Endothelial cell of umbilical vein (primary cell): ENCODE measurements around the gene CCDC73. TPM values are rescaled to one million over a fixed set of nuclear protein-coding genes. Genes with fewer than 3 reads are reported as not detected.

Experiments
- BruUV-seq: library from RNA; stranded (reverse); fragments of 400-500 nt; replicated peaks from 2 replicates; lab custom pipeline; 2021; lab: Mats Ljungman, UMichigan
- CTCF ChIA-PET: fragments of 300-600, 350-600 bp; sonication (Branson Sonifier 250); formaldehyde crosslinking; loops from one replicate; lab custom pipeline; 2021; ENCODE audit warnings: antibody characterized with exemption, inconsistent platforms; lab: Charles Lee
- POLR2A ChIA-PET: fragments of 300-600, 350-600 bp; sonication (Branson Sonifier 250); formaldehyde crosslinking; loops from one replicate; lab custom pipeline; 2021; ENCODE audit warnings: antibody characterized with exemption, inconsistent platforms; lab: Charles Lee
- DNase-seq: peaks from one replicate; pipeline ENCODE4 v3.0.0-alpha.2; 2011; ENCODE audit warnings: low read depth, low spot score
- FAIRE-seq: peaks from 2 replicates; lab custom pipeline; 2011; peaks lifted over from hg19 to GRCh38; lab: Jason Lieb, UNC
- H2AFZ ChIP-seq: 2 replicates; pipeline ENCODE4 v1.6.0; 2012; ENCODE audit warnings: low read depth, low read length, control low read depth, inconsistent platforms
- H3K27ac ChIP-seq: 2 replicates; pipeline ENCODE4 v1.5.1; 2011; ENCODE audit warnings: low read depth, mild to moderate bottlenecking, control low read depth, low read length, moderate library complexity; ENCODE audit not compliant: insufficient read depth
- H3K27me3 ChIP-seq, 2 experiments: 2 replicates each; pipeline versions ENCODE4 v1.6.0 to v1.6.1; 2011; ENCODE audit warnings: low read length in 2 of 2, mixed read lengths in 1 of 2; ENCODE audit not compliant: control insufficient read depth in 2 of 2, insufficient read depth in 2 of 2
- H3K36me3 ChIP-seq, 2 experiments: 2 replicates in 1 of 2; 3 replicates in 1 of 2; pipeline ENCODE4 v1.5.1; 2011; ENCODE audit warnings: low read length in 2 of 2, mild to moderate bottlenecking in 1 of 2, moderate library complexity in 1 of 2; ENCODE audit not compliant: control insufficient read depth in 2 of 2, insufficient read depth in 2 of 2; ENCODE audit errors: extremely low read depth in 1 of 2
- H3K4me1 ChIP-seq: 3 replicates; pipeline ENCODE4 v1.5.1; 2011; ENCODE audit warnings: mild to moderate bottlenecking, low read length; ENCODE audit not compliant: control insufficient read depth, insufficient read depth; ENCODE audit errors: extremely low read depth
- H3K4me2 ChIP-seq: 2 replicates; pipeline ENCODE4 v1.6.1; 2011; ENCODE audit warnings: low read length, control low read depth, mixed read lengths; ENCODE audit not compliant: insufficient read depth
- H3K4me3 ChIP-seq, 3 experiments: fragments of 200-600 bp in 1 of 3; sonication (generic), shearing (Covaris generic) in 1 of 3; replicated peaks in 1 of 3; 2 replicates each; pipeline ENCODE4 v1.5.1; 2011 to 2016; ENCODE audit warnings: control low read depth in 3 of 3, low read length in 3 of 3, mild to moderate bottlenecking in 2 of 3, inconsistent platforms in 1 of 3, low read depth in 1 of 3, moderate library complexity in 1 of 3; ENCODE audit not compliant: insufficient read depth in 1 of 3
- H3K79me2 ChIP-seq: 2 replicates; pipeline ENCODE4 v1.6.0; 2012; ENCODE audit warnings: low read length, inconsistent platforms; ENCODE audit not compliant: control insufficient read depth, insufficient read depth
- H3K9ac ChIP-seq: replicated peaks from 2 replicates; pipeline ENCODE3; 2011; ENCODE audit warnings: low read length, control low read depth; ENCODE audit not compliant: insufficient read depth; ENCODE audit errors: extremely low read depth
- H3K9me1 ChIP-seq: replicated peaks from 3 replicates; pipeline ENCODE4 v1.6.0; 2011; ENCODE audit warnings: mild to moderate bottlenecking, low read length; ENCODE audit not compliant: control insufficient read depth, insufficient read depth; ENCODE audit errors: extremely low read depth
- H3K9me3 ChIP-seq: replicated peaks from 2 replicates; pipeline ENCODE4 v1.5.1; 2012; ENCODE audit warnings: low read length, inconsistent platforms; ENCODE audit not compliant: control insufficient read depth, insufficient read depth
- H4K20me1 ChIP-seq: replicated peaks from 2 replicates; pipeline ENCODE3; 2011; ENCODE audit warnings: mild to moderate bottlenecking, low read length; ENCODE audit not compliant: control insufficient read depth, insufficient read depth; ENCODE audit errors: extremely low read depth
- CTCF ChIP-seq, 2 donors: IDR thresholded peaks; 1 replicate in 1 of 2; 2 replicates in 1 of 2; pipeline ENCODE4 v1.5.1; 2011; ENCODE audit warnings: low read length in 2 of 2, mild to moderate bottlenecking in 2 of 2, moderate library complexity in 2 of 2, control low read depth in 1 of 2, inconsistent platforms in 1 of 2, low read depth in 1 of 2; ENCODE audit not compliant: insufficient read depth in 1 of 2; ENCODE audit errors: extremely low read depth in 1 of 2
- EZH2 ChIP-seq: IDR thresholded peaks from 2 replicates; pipeline ENCODE4 v1.6.1; 2012; ENCODE audit warnings: borderline replicate concordance, low read depth, mild to moderate bottlenecking, moderate library complexity, low read length, inconsistent platforms; ENCODE audit not compliant: severe bottlenecking
- FOS ChIP-seq: IDR thresholded peaks from 2 replicates; pipeline ENCODE4 v1.6.1; 2011; ENCODE audit warnings: mild to moderate bottlenecking, low read length, moderate library complexity, borderline replicate concordance; ENCODE audit not compliant: insufficient read depth
- GATA2 ChIP-seq: IDR thresholded peaks from 2 replicates; pipeline ENCODE4 v1.7.0; 2011; ENCODE audit warnings: low read depth, mild to moderate bottlenecking, moderate library complexity, mixed read lengths, low read length; ENCODE audit not compliant: insufficient read length, insufficient read depth
- JUN ChIP-seq: IDR thresholded peaks from 2 replicates; pipeline ENCODE4 v1.6.1; 2011; ENCODE audit warnings: borderline replicate concordance, low read depth; ENCODE audit not compliant: insufficient read length, insufficient read depth
- MAX ChIP-seq: IDR thresholded peaks from 2 replicates; pipeline ENCODE4 v1.6.1; 2011; ENCODE audit not compliant: insufficient read depth, insufficient read length
- MYC ChIP-seq: IDR thresholded peaks from one replicate; pipeline ENCODE4 v1.6.1; 2011; ENCODE audit warnings: mild to moderate bottlenecking, low read depth, low read length
- POLR2A ChIP-seq: IDR thresholded peaks from 2 replicates; pipeline ENCODE4 v1.6.1; 2012; ENCODE audit warnings: low read depth, mild to moderate bottlenecking, control low read depth, low read length
- POLR2AphosphoS5 ChIP-seq: IDR thresholded peaks from 2 replicates; pipeline ENCODE4 v1.6.1; 2012; ENCODE audit warnings: low read depth, mild to moderate bottlenecking, control low read depth, low read length, moderate library complexity; ENCODE audit not compliant: insufficient read depth
- dilution Hi-C: fragments of 300-500 bp; cut with MboI; formaldehyde crosslinking; loops from one replicate; pipeline ENCODE4 v1.15.0; 2019; ENCODE audit warnings: low sequenced_read_pairs; ENCODE audit not compliant: extremely low pct_ligation_motif_present
- intact Hi-C: fragments of 100-400 bp; cut with micrococcal nuclease; formaldehyde crosslinking; loops from one replicate; pipeline ENCODE4 v1.10.0; 2022
- polyA plus RNA-seq, 4 experiments: library from polyadenylated mRNA; depleted of rRNA in 3 of 4; stranded (reverse) in 3 of 4; unstranded in 1 of 4; fragments of >200 nt; gene quantifications; 2 replicates each; pipeline versions ENCODE4 v1.2.1 to v1.2.3, GENCODE V29; 2011 to 2012; ENCODE audit warnings: missing spikeins in 1 of 4
- total RNA-seq: library from RNA; stranded (reverse); gene quantifications from 2 replicates; pipeline ENCODE4 v1.2.3, GENCODE V29; 2021

The CCDC73 gene
- total and polyA plus RNA-seq, 2 donors (not counting 3 experiments of a cell fraction or from before 2014, with no cell fraction given): not detected

- H3K4me2 ChIP-seq: peak overlapping the region; percentile 66
- H3K36me3 ChIP-seq: no peaks in the 10 kb centered on the region
- H3K9me1 ChIP-seq: no peaks in the 10 kb centered on the region
- BruUV-seq: no TSS peak
- ChIA-PET CTCF (interaction anchor here (0.9 to 3.3 kb wide), 12 partner anchors 10 to 1037 kb away, joined by 3 to 37 read pairs (median 4); no protein-coding TSS in a partner anchor), POLR2A (no interaction called here)
- H3K9me3 ChIP-seq: no peaks in the 10 kb centered on the region
- no peak overlapping the region for H3K27ac ChIP-seq
- H3K4me3 ChIP-seq: no peak overlapping the region
- H3K79me2 ChIP-seq: no peaks in the 10 kb centered on the region
- H3K4me1 ChIP-seq: no peaks in the 10 kb centered on the region
- no peak for FAIRE-seq
- dilution Hi-C loops: no loop called here
- no peak overlapping the region for H2AFZ ChIP-seq
- no peaks in the 10 kb centered on the region for H4K20me1 ChIP-seq
- H3K27me3 ChIP-seq: peaks cover 5 to 26% of the 10 kb centered on the region in 2 experiments
- no peak overlapping the region for H3K9ac ChIP-seq
- intact Hi-C loops: loop anchor here (1.0 to 5.0 kb wide), 3 partner anchors 44 to 469 kb away; partner anchors contain the start of gene EIF3M
- DNase-seq: no peak
- no peak for TF ChIP-seq JUN
- TF ChIP-seq EZH2: no peak
- TF ChIP-seq FOS: no peak
- no peak for TF ChIP-seq POLR2A
- no peak for TF ChIP-seq POLR2AphosphoS5
- TF ChIP-seq GATA2: no peak
- TF ChIP-seq CTCF (IDR thresholded peaks at IDR 0.05; ENCODE audit: extremely low read depth in 1 of 2, insufficient read depth in 1 of 2, low read depth in 1 of 2, low read length in 2 of 2): no peak
- no peak for TF ChIP-seq MAX
- no peak for TF ChIP-seq MYC
Measured at GRCh38 chr11:32792111-32792947, 2.1 kb downstream of the CCDC73 start.
